ENCODE results near the gene SUN3.
"Not testable (repeated sequence)": the region's sequence is repeated elsewhere in the genome, so short reads cannot be mapped to it uniquely, and the experiment has no call there.

SUN3 gene

GRCh38 chr7:47942651-47943050, 86.3 kb downstream of the SUN3 start:
- not testable (repeated sequence) for DNase-seq

- DNase-seq, result no peak
Measured at GRCh38 chr7:47942132-47942531, 86.8 kb downstream of the SUN3 start.

- no peak for DNase-seq
Measured at GRCh38 chr7:47941136-47941844, 87.6 kb downstream of the SUN3 start.

- no peak for DNase-seq
Measured at GRCh38 chr7:47940088-47941013, 88.6 kb downstream of the SUN3 start.

- DNase-seq, result no peak
Measured at GRCh38 chr7:47939425-47940036, 89.4 kb downstream of the SUN3 start.

- no peak for DNase-seq
Measured at GRCh38 chr7:47938574-47939165, 90.2 kb downstream of the SUN3 start.

GRCh38 chr7:47937711-47938573, 91.0 kb downstream of the SUN3 start:
- DNase-seq, result no peak
